Stimulated activated CD8-positive, alpha-beta memory T cell treated with anti-CD3 and anti-CD28 coated beads, Interleukin-2, amount 100 ng/mL, for 1 hour (primary cell): ENCODE measurements around the gene SRA1.

ENCODE experiments used
- DNase-seq, 2 donors: peaks; one replicate each; pipeline ENCODE4 v3.0.0-alpha.2; 2020; ENCODE audit warnings: low read depth in 2 of 2

The SRA1 gene

DNA sequence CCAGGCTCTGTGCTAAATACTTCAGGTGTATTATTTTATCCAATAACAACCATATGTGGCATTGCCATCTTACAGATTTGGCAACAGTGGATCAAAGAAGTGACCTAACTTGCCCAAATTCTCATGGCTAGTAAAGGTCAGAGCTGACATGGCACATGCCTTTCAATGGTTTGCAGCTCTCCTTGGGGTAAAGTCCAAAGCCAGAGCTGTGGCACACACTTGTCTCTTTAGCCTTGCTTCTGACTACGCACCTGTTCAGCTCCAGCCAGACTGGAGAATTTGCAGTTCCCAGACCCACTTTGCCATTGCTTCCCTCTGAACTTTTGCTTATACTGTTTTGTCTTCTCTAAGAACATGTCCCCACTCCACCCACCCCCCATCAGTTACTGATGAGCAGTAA, 13.2 kb upstream of the SRA1 start:
- DNase-seq, result no peak

DNA sequence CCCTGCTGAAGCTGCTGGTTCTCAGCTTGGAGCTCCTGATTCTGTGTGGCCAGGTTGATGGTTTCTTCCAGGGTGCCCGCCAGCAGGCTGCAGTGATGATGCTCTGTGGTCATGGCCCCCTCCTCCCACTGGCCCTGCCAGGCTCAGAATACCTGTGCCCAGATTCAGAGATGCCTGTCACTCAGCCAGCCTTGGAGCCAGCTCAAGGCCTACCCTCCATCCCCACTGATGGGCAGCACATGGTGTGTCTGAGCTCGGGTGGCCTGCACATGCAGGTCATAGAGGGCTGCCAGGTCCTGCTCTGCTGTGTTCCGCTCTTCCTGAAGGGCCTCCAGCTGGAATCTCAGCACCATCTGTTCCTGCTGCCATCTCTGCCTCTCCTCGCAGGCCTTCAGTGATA, 12.8 kb upstream of the SRA1 start:
- no peak for DNase-seq

DNA sequence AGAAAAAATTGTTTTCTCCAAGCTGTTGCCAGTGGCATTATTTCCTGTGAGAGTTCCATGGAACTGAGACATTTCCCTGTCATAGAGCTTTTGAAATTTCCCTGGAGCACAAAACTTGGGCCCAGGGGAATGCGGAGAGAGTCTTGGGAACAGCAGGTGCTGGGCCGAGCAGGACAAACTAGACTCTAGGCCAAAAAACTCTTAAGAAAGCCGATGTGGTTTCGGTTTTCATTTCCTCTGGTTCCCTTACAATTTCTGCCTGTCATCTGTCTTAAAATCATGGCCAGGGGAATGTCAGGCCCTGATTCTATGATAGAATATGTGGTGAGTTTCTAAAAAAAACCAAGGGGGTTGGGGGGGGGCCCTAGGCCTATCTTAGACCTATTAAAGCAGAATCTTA, 11.9 kb upstream of the SRA1 start:
- no peak for DNase-seq

DNA sequence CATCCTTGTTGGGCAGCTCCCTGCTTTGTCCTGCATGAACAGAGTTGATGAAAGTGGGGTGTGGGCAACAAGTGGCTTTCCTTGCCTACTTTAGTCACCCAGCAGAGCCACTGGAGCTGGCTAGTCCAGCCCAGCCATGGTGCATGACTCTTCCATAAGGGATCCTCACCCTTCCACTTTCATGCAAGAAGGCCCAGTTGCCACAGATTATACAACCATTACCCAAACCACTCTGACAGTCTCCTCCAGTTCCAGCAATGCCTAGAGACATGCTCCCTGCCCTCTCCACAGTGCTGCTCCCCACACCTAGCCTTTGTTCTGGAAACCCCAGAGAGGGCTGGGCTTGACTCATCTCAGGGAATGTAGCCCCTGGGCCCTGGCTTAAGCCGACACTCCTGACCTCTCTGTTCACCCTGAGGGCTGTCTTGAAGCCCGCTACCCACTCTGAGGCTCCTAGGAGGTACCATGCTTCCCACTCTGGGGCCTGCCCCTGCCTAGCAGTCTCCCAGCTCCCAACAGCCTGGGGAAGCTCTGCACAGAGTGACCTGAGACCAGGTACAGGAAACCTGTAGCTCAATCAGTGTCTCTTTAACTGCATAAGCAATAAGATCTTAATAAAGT, 11.3 kb upstream of the SRA1 start:
- no peak for DNase-seq

DNA sequence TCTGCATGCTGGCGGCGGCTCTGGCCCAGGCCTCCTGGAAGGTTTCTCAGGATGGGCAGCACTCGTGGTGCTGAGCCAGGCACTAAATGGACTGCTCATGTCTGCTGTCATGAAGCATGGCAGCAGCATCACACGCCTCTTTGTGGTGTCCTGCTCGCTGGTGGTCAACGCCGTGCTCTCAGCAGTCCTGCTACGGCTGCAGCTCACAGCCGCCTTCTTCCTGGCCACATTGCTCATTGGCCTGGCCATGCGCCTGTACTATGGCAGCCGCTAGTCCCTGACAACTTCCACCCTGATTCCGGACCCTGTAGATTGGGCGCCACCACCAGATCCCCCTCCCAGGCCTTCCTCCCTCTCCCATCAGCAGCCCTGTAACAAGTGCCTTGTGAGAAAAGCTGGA, 10.6 kb upstream of the SRA1 start:
- no peak for DNase-seq

DNA sequence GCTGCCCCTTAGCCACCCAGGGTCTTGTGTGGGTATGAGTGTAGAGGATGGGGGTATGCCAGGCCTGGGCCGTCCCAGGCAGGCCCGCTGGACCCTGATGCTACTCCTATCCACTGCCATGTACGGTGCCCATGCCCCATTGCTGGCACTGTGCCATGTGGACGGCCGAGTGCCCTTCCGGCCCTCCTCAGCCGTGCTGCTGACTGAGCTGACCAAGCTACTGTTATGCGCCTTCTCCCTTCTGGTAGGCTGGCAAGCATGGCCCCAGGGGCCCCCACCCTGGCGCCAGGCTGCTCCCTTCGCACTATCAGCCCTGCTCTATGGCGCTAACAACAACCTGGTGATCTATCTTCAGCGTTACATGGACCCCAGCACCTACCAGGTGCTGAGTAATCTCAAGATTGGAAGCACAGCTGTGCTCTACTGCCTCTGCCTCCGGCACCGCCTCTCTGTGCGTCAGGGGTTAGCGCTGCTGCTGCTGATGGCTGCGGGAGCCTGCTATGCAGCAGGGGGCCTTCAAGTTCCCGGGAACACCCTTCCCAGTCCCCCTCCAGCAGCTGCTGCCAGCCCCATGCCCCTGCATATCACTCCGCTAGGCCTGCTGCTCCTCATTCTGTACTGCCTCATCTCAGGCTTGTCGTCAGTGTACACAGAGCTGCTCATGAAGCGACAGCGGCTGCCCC, 10.0 kb upstream of the SRA1 start:
- DNase-seq, result no peak

DNA sequence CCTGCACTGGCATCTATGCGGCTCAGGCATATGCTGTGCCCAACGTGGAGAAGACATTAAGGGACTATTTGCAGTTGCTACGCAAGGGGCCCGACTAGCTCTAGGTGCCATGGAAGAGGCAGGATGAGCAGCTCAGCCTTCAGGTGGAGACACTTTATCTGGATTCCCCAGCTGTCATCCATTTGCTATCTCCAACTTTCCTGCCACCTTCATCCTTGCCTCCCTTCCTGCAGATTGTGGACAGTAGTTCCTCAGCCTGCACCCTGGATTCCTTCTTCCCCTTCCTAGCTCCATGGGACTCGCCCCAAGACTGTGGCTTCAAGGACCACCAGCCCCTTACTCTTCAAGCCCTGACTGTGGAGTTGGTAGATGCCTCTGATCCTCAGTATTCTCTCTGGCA, 9.4 kb upstream of the SRA1 start:
- DNase-seq, result no peak

DNA sequence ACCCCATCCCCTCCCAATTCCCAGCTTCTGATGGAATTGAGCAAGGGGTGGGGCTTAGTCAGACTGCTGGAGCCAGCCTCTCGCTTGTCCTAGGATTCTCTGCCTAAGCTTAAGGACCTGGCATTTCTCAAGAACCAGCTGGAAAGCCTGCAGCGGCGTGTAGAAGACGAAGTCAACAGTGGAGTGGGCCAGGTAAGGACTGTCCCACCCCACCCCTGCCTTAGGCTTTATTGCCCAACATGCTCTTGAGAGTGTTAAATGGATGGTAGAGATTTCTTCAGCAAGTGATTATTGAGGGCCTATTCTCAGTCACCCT, 8.5 kb upstream of the SRA1 start:
- DNase-seq, result no peak

DNA sequence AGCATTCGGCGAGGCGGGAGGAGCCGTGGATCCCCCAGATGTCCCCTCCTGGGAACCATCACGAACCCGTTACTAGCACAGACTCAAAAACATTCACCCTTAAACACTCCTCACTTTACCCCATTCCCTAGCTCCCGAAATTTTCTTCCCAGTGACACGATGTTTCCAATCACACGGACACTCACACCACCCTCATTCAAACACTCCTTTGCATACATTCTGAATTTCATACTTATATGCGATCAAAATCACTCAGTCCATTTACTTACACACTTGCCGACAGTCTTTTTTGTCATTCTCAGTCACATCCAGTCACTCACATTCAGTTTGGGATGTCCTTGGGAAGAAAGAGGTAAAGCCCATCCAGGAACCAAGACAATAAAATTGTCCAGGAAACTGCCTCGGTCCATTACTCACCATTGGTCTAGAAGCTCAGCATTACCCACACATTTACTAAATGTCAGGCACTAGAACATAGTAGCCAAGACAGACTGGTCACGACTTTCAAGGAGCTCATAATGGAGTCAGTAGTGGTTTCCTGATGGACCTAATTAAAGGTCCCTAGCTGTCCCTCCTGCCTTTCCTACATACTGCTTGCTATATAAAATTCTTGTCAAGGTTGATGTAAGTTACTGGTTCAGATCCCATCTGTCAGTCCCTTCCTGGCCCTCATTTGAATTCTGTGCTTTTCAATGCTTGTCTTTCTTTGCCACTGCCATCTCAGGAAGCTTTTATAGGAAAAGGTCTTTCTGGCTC, 7.9 kb upstream of the SRA1 start:
- DNase-seq, result no peak

DNA sequence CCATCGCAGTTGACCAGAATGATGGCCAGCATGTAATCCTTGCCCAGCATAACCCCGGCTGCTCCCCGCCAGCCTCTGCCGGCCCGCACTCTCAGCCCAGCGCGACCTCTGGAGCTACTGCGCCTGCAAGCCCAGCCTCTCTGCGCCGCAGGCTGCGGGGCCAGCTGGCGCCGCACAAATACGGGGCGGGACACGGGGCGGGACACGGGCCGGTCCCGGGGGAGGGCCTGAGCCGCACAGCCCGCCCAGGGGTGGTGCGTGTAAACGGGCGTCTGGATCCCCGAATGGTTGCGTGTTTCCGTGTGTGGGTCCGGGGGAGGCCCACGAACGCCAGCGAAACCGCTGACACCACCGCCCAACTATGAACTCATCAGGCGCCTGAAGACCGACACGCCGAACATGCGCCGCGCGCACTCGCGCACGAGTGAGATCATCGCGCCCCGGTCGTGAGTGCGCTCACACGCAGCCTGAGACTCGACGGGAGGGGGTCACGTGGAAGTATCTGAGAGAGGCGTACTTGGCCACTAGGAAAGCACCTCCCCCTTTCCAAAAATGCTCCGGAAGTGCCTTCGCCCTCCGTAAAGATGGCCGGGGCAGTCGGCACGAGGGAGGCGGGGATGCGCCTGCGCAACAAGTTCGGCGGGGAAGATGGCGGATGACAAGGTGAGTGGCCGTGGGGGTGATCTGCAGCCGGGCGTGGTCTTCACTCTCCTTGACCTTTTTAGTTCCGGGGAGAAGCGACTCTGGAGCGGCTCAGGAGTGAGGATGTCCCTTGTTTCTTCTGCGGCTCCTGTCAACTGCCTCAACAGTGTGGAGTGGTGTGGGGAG, 7.1 kb upstream of the SRA1 start, which contains the start of the genes APBB3 and SLC35A4:
Gene APBB3 (minus strand): TSS at position 403 of the 828 bp plus-strand sequence. CDS start 353 bp downstream, at position 50.
Gene SLC35A4 (plus strand): TSS at position 633 of the 828 bp plus-strand sequence. CDS start 2,342 bp downstream, outside the sequence.
- peak; percentile 93 to 95 for DNase-seq

DNA sequence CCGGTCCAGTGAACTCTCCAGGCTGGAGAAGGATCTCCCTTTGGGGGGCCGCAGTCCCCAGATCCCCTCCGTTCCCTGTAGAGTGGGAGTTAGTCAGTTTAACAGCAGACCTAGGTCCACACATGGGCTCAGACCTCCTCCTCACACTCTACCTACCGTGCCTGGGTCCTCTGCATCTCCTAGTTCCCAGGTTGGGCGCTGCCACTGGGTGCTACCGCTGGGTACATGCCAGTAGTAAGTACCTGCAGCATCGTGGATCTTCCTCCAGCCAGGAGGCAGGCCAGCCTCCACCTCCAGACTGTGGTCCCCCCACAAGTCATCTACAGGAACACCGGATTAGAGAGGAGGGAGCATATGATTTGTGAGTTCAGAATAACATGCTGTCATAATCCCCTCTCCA, 6.3 kb upstream of the SRA1 start:
- no peak for DNase-seq

DNA sequence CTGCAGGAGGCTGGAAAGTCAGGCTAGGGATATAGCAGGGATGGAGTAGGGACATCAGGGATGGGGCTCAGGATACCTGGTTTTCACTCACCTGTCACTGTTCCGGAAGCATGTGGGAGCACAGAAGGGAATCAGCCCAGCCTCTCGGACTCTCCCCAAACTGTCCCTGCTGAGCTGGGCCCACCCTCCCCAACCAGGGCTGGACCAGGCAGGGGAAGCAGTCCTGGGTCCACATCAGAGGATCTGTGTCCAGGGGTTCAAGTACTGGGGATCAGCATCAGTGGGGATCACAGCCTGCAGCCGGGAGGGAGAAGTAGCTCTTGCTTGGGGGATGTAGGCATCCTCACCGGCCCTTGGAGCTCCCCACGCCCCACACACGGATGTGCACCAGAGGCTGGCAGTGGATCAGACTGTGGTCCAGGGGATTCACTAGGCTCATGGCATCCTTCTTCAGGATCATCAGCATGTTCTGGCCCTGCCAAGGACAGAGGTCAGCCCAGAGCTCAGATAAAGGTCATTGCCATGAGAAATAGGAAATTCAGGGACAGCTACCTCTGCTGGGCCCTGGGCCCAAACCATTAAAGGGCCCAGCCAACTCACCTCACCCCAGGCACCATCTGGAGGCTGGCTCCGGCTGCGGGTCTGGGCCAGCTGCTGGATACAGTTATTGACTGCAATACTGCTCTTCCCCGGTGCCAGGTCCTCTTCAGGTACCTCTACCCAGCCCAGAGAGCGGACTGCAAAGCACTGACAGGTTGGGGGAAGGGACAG, 4.7 kb upstream of the SRA1 start:
- DNase-seq, result no peak

DNA sequence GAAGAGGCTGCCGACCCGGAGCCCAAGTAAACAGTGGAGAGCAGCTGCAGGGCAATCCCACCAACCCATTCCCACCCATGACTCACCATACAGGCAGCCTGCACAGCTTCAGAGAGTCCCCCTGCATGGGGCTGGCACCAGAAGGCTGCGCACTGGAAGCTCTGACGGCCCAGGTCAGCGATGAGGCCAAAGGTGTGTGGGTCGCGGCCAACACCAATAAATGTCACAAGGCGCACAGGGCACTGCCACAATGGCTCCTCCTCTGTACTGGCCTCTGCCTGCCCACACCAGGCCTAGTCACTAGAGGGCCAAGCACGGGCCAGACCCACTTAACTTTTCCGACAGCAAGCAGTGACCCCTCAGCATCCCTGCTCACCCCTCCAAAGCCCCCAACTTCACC, 3.0 kb upstream of the SRA1 start:
- no peak for DNase-seq

DNA sequence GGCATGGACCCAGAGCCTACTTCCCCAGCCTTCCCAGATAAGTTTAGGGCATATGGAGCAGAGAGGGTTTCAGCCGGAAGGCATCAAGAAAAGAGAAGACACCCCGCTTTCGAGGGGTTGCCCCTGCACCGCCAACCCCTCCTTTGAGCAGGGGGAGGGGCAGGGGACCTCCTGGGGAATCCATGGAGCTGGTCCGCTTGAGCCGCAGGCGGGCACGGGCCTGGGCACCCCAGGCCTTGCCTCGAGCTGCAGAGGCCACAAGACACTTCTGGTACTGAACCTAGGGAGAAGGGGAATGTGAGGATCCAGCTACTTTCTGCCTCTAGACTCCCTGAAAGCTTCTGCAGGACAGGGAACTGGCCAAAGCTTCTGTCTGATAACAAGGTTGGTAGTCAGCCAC, 1.3 kb upstream of the SRA1 start:
- DNase-seq, result no peak

DNA sequence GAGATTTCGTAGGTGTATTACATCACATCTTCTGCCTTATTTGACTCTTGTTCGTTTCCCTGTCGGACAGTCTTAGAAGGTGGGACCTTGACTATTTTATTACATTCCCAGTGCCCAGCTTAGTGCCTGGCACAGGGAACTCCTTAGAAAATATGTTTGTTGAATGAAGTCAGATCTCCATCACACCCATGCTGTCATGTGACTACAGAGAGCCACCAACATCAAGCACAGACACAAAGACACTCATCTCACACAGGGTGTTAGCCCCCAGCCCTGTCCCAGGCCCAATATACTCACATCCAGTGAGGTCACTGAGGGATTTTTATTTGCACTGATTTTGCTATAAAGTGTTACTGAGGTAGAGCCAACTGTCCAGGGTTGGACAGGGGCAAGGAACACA, 692 bp upstream of the SRA1 start:
- DNase-seq, result no peak

DNA sequence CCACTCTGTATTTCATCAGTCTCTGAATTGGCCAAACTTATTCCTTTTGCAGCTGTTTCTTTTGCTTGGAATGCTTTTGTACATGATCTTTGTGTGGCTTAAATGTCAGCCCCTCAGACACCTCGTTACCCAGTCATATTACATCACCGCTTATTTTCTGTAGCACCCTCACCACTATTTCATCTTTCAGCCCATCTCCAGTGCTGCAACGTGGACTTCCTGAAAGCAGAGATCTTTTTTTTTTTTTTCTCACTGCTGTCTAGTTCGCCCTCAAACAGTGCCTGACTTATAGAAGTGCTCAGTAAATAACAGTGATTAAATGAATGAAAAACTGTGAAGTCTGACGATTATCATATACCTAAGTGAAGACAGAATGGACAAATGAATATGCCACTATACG, 835 bp downstream of the SRA1 start:
- DNase-seq, result no peak

DNA sequence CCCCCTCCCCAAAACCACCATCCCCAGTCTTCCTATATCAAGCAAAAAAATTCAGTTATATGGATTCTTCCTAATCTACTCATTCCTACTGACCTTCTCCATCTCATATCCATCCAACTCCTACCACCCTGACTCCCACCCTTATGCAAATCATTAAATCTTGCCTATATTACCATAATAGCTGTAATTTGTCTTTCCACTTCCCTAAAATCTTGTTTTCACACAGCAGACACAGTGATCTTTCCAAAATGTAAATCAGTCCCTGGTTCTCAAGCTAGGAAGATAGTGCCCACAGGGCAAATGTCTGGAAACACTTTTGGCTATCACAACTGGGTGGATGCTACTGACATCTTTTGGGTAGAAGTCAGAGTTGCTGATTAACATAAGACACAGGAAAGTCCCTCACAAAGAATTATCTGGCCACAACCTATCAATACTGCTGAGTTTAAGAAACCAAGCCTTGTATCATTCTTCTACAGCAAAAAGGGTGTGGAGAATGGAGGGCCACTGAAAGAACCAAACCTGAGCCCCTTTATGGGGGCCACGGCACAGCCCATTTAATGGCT, 1.4 kb downstream of the SRA1 start:
- DNase-seq, result no peak

DNA sequence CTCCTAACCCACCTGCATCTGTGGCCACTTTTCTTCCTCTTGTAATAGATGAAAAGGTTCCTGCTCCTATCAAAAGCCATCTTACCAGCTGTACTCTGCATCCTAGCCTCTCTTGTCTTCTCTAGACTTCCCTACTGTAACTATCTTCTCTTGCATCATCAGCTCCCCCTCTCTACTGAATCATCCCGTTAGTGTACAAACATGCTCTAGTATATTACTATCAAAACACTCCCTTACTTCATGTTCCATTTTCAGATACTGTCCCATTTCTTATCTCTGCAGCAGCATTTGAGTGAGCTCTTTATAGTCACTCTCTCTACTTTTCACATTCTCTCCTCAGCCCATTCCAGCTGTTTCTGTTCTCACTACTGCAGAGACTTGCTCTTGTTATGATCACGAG, 2.8 kb downstream of the SRA1 start:
- DNase-seq, result no peak

DNA sequence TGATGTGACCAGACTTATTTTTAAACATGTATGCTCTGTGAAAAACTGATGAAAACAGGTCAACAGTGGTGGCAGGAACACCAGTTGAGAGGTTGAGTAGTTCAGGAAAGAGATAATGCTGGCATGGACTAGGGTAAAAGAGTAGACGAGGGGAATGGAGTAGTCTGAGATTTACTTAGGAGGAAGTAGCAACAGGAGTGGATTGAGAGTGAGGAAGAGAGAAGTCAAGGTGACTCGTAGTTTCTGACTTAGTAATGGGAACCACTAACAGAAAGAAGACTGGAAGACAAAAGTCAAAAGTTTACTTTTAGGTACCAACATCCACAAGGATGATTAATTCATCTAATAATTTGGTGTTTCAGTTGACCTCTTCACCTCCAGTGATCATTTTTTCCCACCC, 3.6 kb downstream of the SRA1 start:
- DNase-seq, result no peak

DNA sequence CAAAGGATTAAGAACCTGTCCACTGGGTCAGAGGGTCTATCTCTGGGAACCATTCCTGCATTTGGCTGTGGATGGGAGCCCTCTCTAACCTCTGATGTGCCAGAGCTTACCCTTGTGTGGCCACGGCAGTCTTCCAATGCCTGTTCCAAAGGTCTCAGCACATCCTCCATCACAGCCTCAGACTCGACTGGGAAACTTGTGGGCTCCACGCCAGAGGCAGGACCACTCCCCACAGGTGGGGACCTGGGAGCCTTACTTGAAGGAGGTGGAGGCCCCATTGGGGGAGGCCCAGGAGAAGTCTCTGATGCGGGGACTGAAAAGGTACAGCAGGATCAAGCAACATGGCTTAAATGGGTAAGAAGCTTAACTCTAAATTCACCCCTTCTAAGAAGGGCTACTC, 5.4 kb downstream of the SRA1 start:
- no peak for DNase-seq
